Gastrocnemius medialis (tissue), 4 donors: ENCODE measurements around the gene OLFML3. TPM values are rescaled to one million over a fixed set of nuclear protein-coding genes. Genes with fewer than 3 reads are reported as not detected.

Experiments used
- ATAC-seq, 2 donors: fragments of 150-250 bp; one replicate each; pipeline ENCODE4 v1.9.1; 2016
- DNase-seq, 2 donors: peaks; one replicate each; pipeline ENCODE4 v3.0.0-alpha.2; 2019
- H3K27ac ChIP-seq, 4 donors: fragments of 200-600 bp; sonication (generic); 1 replicate in 1 of 4; 2 replicates in 3 of 4; pipeline ENCODE4 v1.5.1; 2016 to 2018; ENCODE audit warnings: mild to moderate bottlenecking in 2 of 4, moderate library complexity in 1 of 4
- H3K27me3 ChIP-seq, 3 donors: fragments of 200-600 bp; sonication (generic) in 2 of 3; 1 replicate in 1 of 3; 2 replicates in 2 of 3; pipeline versions ENCODE4 v1.5.1 to v1.6.0; 2016 to 2019; ENCODE audit warnings: mild to moderate bottlenecking in 1 of 3, moderate library complexity in 1 of 3
- H3K36me3 ChIP-seq, 2 donors: fragments of 200-600 bp; sonication (generic) in 1 of 2; one replicate each; pipeline ENCODE4 v1.5.1; 2017 to 2018
- H3K4me1 ChIP-seq, 2 donors: fragments of 200-600 bp; sonication (generic) in 1 of 2; one replicate each; pipeline ENCODE4 v1.5.1; 2016 to 2017; ENCODE audit warnings: mild to moderate bottlenecking in 2 of 2
- H3K4me3 ChIP-seq, 4 donors: fragments of 200-600 bp; sonication (generic) in 3 of 4; 1 replicate in 1 of 4; 2 replicates in 3 of 4; pipeline ENCODE4 v1.5.1; 2016 to 2019; ENCODE audit warnings: mild to moderate bottlenecking in 2 of 4
- H3K9me3 ChIP-seq, 3 donors: fragments of 200-600 bp; sonication (generic) in 2 of 3; 1 replicate in 1 of 3; 2 replicates in 2 of 3; pipeline ENCODE4 v1.5.1; 2016 to 2019
- CTCF ChIP-seq, 5 experiments: fragments of 450-650 bp in 3 of 5; fragments of 200-600 bp in 2 of 5; sonication (generic) in 2 of 5; IDR thresholded peaks in 4 of 5; conservative IDR thresholded peaks in 1 of 5; 1 replicate in 4 of 5; 2 replicates in 1 of 5; pipeline ENCODE4 v1.5.1; 2016 to 2019; ENCODE audit warnings: antibody characterized with exemption in 5 of 5, mild to moderate bottlenecking in 3 of 5, moderate library complexity in 3 of 5
- POLR2A ChIP-seq, 2 donors: fragments of 450-650 bp; IDR thresholded peaks; one replicate each; pipeline ENCODE4 v1.6.1; 2017; ENCODE audit warnings: antibody characterized with exemption in 2 of 2, mild to moderate bottlenecking in 2 of 2, moderate library complexity in 2 of 2
- in situ Hi-C, 4 donors: fragments of 200-750 bp; cut with MboI; loops; one replicate each; pipeline versions ENCODE4 v1.15.0 to v1.8.0; 2017; ENCODE audit warnings: low sequenced_read_pairs in 4 of 4
- intact Hi-C: fragments of 100-400 bp; cut with DNase I; formaldehyde crosslinking; loops from one replicate; pipeline ENCODE4 v1.15.1; 2023; ENCODE audit warnings: low total_unique reads
- total RNA-seq, 4 donors: library from RNA; depleted of rRNA; stranded (reverse); fragments of >200 nt; gene quantifications; one replicate each; pipeline versions ENCODE4 v1.1.0 to v1.2.3, GENCODE V29; 2016

OLFML3 gene
- total RNA-seq, 4 donors from 2014 or later, result 5.9 to 17.1 (median 14.0) TPM

GRCh38 chr1:113983391-113983790 lies 4.1 kb downstream of the OLFML3 start:
- no peak for ATAC-seq
- H3K27ac ChIP-seq, result peak overlapping the region; percentile 71 to 76 (median 75)
- no peaks in the 10 kb centered on the region for H3K27me3 ChIP-seq
- TF ChIP-seq CTCF (IDR thresholded peaks at IDR 0.05 in 4 of 5, conservative IDR thresholded peaks at IDR 0.05 in 1 of 5) (no peak), POLR2A (IDR thresholded peaks at IDR 0.05) (no peak)
- peaks cover 49 to 51% of the 10 kb centered on the region in 2 donors for H3K4me1 ChIP-seq
- DNase-seq, result no peak
- intact Hi-C loops (no loop called here), in situ Hi-C loops (loop anchor here in 3 of 4 donors (5.0 to 25.0 kb wide), 2 partner anchors 104 to 294 kb away; no protein-coding TSS in a partner anchor)
- H3K4me3 ChIP-seq, result peak overlapping the region in 3 of 4 donors; percentile 21 to 45 (median 31)
- H3K36me3 ChIP-seq, result no peaks in the 10 kb centered on the region
- H3K9me3 ChIP-seq, result no peaks in the 10 kb centered on the region

GRCh38 chr1:113983826-113984225 lies 4.6 kb downstream of the OLFML3 start:
- no peaks in the 10 kb centered on the region for H3K27me3 ChIP-seq
- ATAC-seq (no peak), DNase-seq (no peak)
- no peaks in the 10 kb centered on the region for H3K9me3 ChIP-seq
- intact Hi-C loops, result no loop called here
- H3K27ac ChIP-seq, result peak overlapping the region; percentile 71 to 76 (median 75)
- H3K4me1 ChIP-seq, result peaks cover 45 to 47% of the 10 kb centered on the region in 2 donors
- in situ Hi-C loops, result loop anchor here in 3 of 4 donors (5.0 to 25.0 kb wide), 2 partner anchors 103 to 293 kb away; no protein-coding TSS in a partner anchor
- no peak for TF ChIP-seq CTCF (IDR thresholded peaks at IDR 0.05 in 4 of 5, conservative IDR thresholded peaks at IDR 0.05 in 1 of 5)
- TF ChIP-seq POLR2A (IDR thresholded peaks at IDR 0.05), result no peak
- H3K4me3 ChIP-seq, result no peak overlapping the region
- no peaks in the 10 kb centered on the region for H3K36me3 ChIP-seq

GRCh38 chr1:113984710-113985109 lies 5.4 kb downstream of the OLFML3 start:
- peaks cover 38 to 39% of the 10 kb centered on the region in 2 donors for H3K4me1 ChIP-seq
- no peaks in the 10 kb centered on the region for H3K27me3 ChIP-seq
- no peaks in the 10 kb centered on the region for H3K9me3 ChIP-seq
- H3K27ac ChIP-seq, result peak overlapping the region in 3 of 4 donors; percentile 71 to 76 (median 74)
- in situ Hi-C loops, result loop anchor here in 3 of 4 donors (5.0 to 25.0 kb wide), 2 partner anchors 103 to 293 kb away; no protein-coding TSS in a partner anchor
- intact Hi-C loops, result no loop called here
- DNase-seq (no peak), ATAC-seq (no peak)
- no peaks in the 10 kb centered on the region for H3K36me3 ChIP-seq
- H3K4me3 ChIP-seq, result no peak overlapping the region
- TF ChIP-seq CTCF (IDR thresholded peaks at IDR 0.05 in 4 of 5, conservative IDR thresholded peaks at IDR 0.05 in 1 of 5) (no peak), POLR2A (IDR thresholded peaks at IDR 0.05) (no peak)

GRCh38 chr1:113986802-113987201 lies 7.5 kb downstream of the OLFML3 start:
- Histone ChIP-seq H3K9me3 (no peaks in the 10 kb centered on the region), H3K4me1 (peaks cover 35 to 46% of the 10 kb centered on the region in 2 donors), H3K27ac (no peak overlapping the region), H3K36me3 (no peaks in the 10 kb centered on the region), H3K4me3 (no peak overlapping the region), H3K27me3 (no peaks in the 10 kb centered on the region)
- ATAC-seq (no peak), DNase-seq (no peak)
- in situ Hi-C loops (loop anchor here in 1 of 4 donors (25.0 kb wide), 1 partner anchor 100 kb away; no protein-coding TSS in a partner anchor), intact Hi-C loops (no loop called here)
- TF ChIP-seq POLR2A (IDR thresholded peaks at IDR 0.05) (no peak), CTCF (IDR thresholded peaks at IDR 0.05 in 4 of 5, conservative IDR thresholded peaks at IDR 0.05 in 1 of 5) (no peak)
